H1 (cell line): ENCODE data around the gene PDXDC1. TPM values are rescaled to one million over a fixed set of nuclear protein-coding genes. Genes with fewer than 3 reads are reported as not detected.
"Not testable (repeated sequence)": the region's sequence is repeated elsewhere in the genome, so short reads cannot be mapped to it uniquely, and the experiment has no call there.

Experiments used
- CTCF ChIA-PET: fragments of 300-600 bp; sonication (Branson Sonifier 250); formaldehyde crosslinking; loops from one replicate; lab custom pipeline; 2021; ENCODE audit not compliant: partially characterized antibody; lab: Charles Lee
- POLR2A ChIA-PET: fragments of 300-600 bp; sonication (Branson Sonifier 250); formaldehyde crosslinking; loops from one replicate; lab custom pipeline; 2021; ENCODE audit warnings: inconsistent platforms; ENCODE audit not compliant: partially characterized antibody; lab: Charles Lee
- DNase-seq, 2 experiments: peaks; one replicate each; pipeline versions ENCODE4 v3.0.0 to v3.0.0-alpha.2; 2010 to 2022; ENCODE audit warnings: low spot score in 2 of 2, low read depth in 1 of 2, mixed read lengths in 1 of 2
- FAIRE-seq: peaks from 2 replicates; lab custom pipeline; 2011; peaks lifted over from hg19 to GRCh38; lab: Jason Lieb, UNC
- H2AFZ ChIP-seq: 2 replicates; pipeline ENCODE4 v1.8.1; 2012; ENCODE audit warnings: low read length, inconsistent platforms
- H2AK5ac ChIP-seq: 2 replicates; pipeline ENCODE4 v1.6.1; 2013; ENCODE audit warnings: low read depth, low read length
- H2BK120ac ChIP-seq: replicated peaks from 2 replicates; pipeline ENCODE3; 2013; ENCODE audit warnings: low read depth, low read length, inconsistent platforms
- H2BK12ac ChIP-seq: 2 replicates; pipeline ENCODE4 v1.6.1; 2013; ENCODE audit warnings: low read depth, low read length
- H2BK15ac ChIP-seq: 2 replicates; pipeline ENCODE4 v1.6.1; 2013; ENCODE audit warnings: low read length
- H2BK20ac ChIP-seq: 2 replicates; pipeline ENCODE4 v1.6.1; 2013; ENCODE audit warnings: low read length
- H2BK5ac ChIP-seq: 2 replicates; pipeline ENCODE4 v1.6.1; 2013; ENCODE audit warnings: low read depth, low read length
- H3K14ac ChIP-seq: 2 replicates; pipeline ENCODE4 v1.6.1; 2013; ENCODE audit warnings: inconsistent platforms; ENCODE audit not compliant: insufficient read length
- H3K18ac ChIP-seq: 2 replicates; pipeline ENCODE4 v1.6.1; 2013; ENCODE audit warnings: low read length; ENCODE audit errors: extremely low read depth
- H3K23ac ChIP-seq: 2 replicates; pipeline ENCODE4 v1.6.1; 2013; ENCODE audit warnings: inconsistent platforms; ENCODE audit not compliant: insufficient read length
- H3K23me2 ChIP-seq: 2 replicates; pipeline ENCODE4 v1.6.1; 2013; ENCODE audit warnings: low read depth, low read length
- H3K27ac ChIP-seq: 2 replicates; pipeline ENCODE4 v1.6.1; 2011; ENCODE audit warnings: low read depth, low read length, inconsistent platforms
- H3K27me3 ChIP-seq, 4 experiments: replicated peaks in 1 of 4; 1 replicate in 1 of 4; 2 replicates in 3 of 4; pipeline versions ENCODE4 v1.6.1 to v1.8.1; 2011 to 2013; ENCODE audit warnings: low read length in 3 of 4, mild to moderate bottlenecking in 3 of 4, inconsistent platforms in 2 of 4, mixed read lengths in 2 of 4, moderate library complexity in 1 of 4; ENCODE audit not compliant: control insufficient read depth in 3 of 4, insufficient read depth in 3 of 4; ENCODE audit errors: extremely low read depth in 1 of 4
- H3K36me3 ChIP-seq, 4 experiments: 2 replicates each; pipeline versions ENCODE4 v1.6.1 to v1.8.1; 2011 to 2013; ENCODE audit warnings: mild to moderate bottlenecking in 4 of 4, low read length in 3 of 4, moderate library complexity in 2 of 4, control low read depth in 1 of 4, inconsistent platforms in 1 of 4; ENCODE audit not compliant: insufficient read depth in 4 of 4, control insufficient read depth in 2 of 4
- H3K4ac ChIP-seq: replicated peaks from 2 replicates; pipeline ENCODE3; 2013; ENCODE audit warnings: low read length, low read depth, mixed read lengths, inconsistent platforms; ENCODE audit not compliant: insufficient read length
- H3K4me1 ChIP-seq, 4 experiments: replicated peaks in 1 of 4; 1 replicate in 1 of 4; 2 replicates in 3 of 4; pipeline versions ENCODE4 v1.6.1 to v1.8.1; 2011 to 2013; ENCODE audit warnings: low read length in 3 of 4, inconsistent platforms in 2 of 4, mixed read lengths in 1 of 4; ENCODE audit not compliant: insufficient read depth in 4 of 4, control insufficient read depth in 3 of 4
- H3K4me2 ChIP-seq, 2 experiments: 2 replicates each; pipeline versions ENCODE4 v1.6.1 to v1.8.1; 2011 to 2013; ENCODE audit warnings: low read depth in 2 of 2, low read length in 2 of 2, control low read depth in 1 of 2, inconsistent platforms in 1 of 2, mild to moderate bottlenecking in 1 of 2; ENCODE audit not compliant: insufficient read depth in 1 of 2
- H3K4me3 ChIP-seq, 4 experiments: fragments of 200-600, 300-600 bp in 1 of 4; sonication (generic), shearing (Covaris generic), sonication (Bioruptor Twin) in 1 of 4; 2 replicates each; pipeline versions ENCODE4 v1.5.1 to v1.8.1; 2011 to 2016; ENCODE audit warnings: low read length in 4 of 4, low read depth in 3 of 4, control low read depth in 2 of 4, inconsistent platforms in 2 of 4, mild to moderate bottlenecking in 2 of 4, mixed read lengths in 1 of 4, moderate library complexity in 1 of 4; ENCODE audit not compliant: insufficient read depth in 2 of 4; ENCODE audit errors: extremely low read depth in 1 of 4
- H3K56ac ChIP-seq: replicated peaks from 2 replicates; pipeline ENCODE3; 2013; ENCODE audit warnings: low read depth, mild to moderate bottlenecking, mixed read lengths, low read length, inconsistent platforms; ENCODE audit not compliant: insufficient read length
- H3K79me1 ChIP-seq: 2 replicates; pipeline ENCODE4 v1.6.1; 2013; ENCODE audit warnings: low read depth, low read length, control low read depth
- H3K79me2 ChIP-seq, 2 experiments: 2 replicates each; pipeline versions ENCODE4 v1.6.1 to v1.8.1; 2012 to 2013; ENCODE audit warnings: low read length in 2 of 2, mild to moderate bottlenecking in 2 of 2, inconsistent platforms in 1 of 2; ENCODE audit not compliant: insufficient read depth in 2 of 2, control insufficient read depth in 1 of 2
- H3K9ac ChIP-seq, 4 experiments: replicated peaks in 1 of 4; 1 replicate in 1 of 4; 2 replicates in 3 of 4; pipeline versions ENCODE4 v1.6.1 to v1.8.1; 2011 to 2013; ENCODE audit warnings: low read depth in 3 of 4, low read length in 3 of 4, control low read depth in 2 of 4, mild to moderate bottlenecking in 2 of 4, moderate library complexity in 2 of 4, inconsistent platforms in 1 of 4; ENCODE audit errors: extremely low read depth in 1 of 4
- H3K9me3 ChIP-seq, 2 experiments: 2 replicates each; pipeline versions ENCODE4 v1.6.1 to v1.8.1; 2012 to 2013; ENCODE audit warnings: mild to moderate bottlenecking in 2 of 2, moderate library complexity in 2 of 2, control low read depth in 1 of 2, inconsistent platforms in 1 of 2, low read depth in 1 of 2, low read length in 1 of 2, mixed read lengths in 1 of 2; ENCODE audit not compliant: insufficient read depth in 2 of 2
- H4K20me1 ChIP-seq, 2 experiments: replicated peaks in 1 of 2; 2 replicates each; pipeline versions ENCODE3 to v1.8.1; 2011 to 2013; ENCODE audit warnings: inconsistent platforms in 2 of 2, low read length in 2 of 2, mild to moderate bottlenecking in 1 of 2; ENCODE audit not compliant: insufficient read depth in 2 of 2, control insufficient read depth in 1 of 2
- H4K5ac ChIP-seq: 2 replicates; pipeline ENCODE4 v1.6.1; 2013; ENCODE audit warnings: low read length, low read depth, mixed read lengths, inconsistent platforms; ENCODE audit not compliant: insufficient read length
- H4K8ac ChIP-seq: 2 replicates; pipeline ENCODE4 v1.8.0; 2013; ENCODE audit warnings: mild to moderate bottlenecking, moderate library complexity, low read length, inconsistent platforms; ENCODE audit not compliant: insufficient read depth; ENCODE audit errors: extremely low read depth
- H4K91ac ChIP-seq: replicated peaks from 2 replicates; pipeline ENCODE3; 2013; ENCODE audit warnings: low read length, mixed read lengths, inconsistent platforms; ENCODE audit not compliant: insufficient read length
- RAD21 ChIP-seq, 2 experiments: IDR thresholded peaks in 1 of 2; conservative IDR thresholded peaks in 1 of 2; 2 replicates each; pipeline ENCODE4 v1.6.1; 2011; ENCODE audit warnings: low read depth in 2 of 2, low read length in 2 of 2, improper control_type of control experiment in 1 of 2, inconsistent platforms in 1 of 2, mild to moderate bottlenecking in 1 of 2, moderate library complexity in 1 of 2
- SP1 ChIP-seq: IDR thresholded peaks from 2 replicates; pipeline ENCODE4 v1.6.1; 2011; ENCODE audit warnings: low read depth, low read length
- WGBS, 2 experiments: shearing (Covaris generic) in 1 of 2; methylation state at CpG; one replicate each; pipeline versions ENCODE4 v1.1.6 to v1.1.7; 2013 to 2015; ENCODE audit warnings: low lambda C conversion rate in 2 of 2, mixed read lengths in 2 of 2, inconsistent platforms in 1 of 2, low coverage in 1 of 2, missing lambda C conversion rate in 1 of 2; ENCODE audit not compliant: insufficient replicate concordance in 2 of 2, insufficient coverage in 1 of 2, insufficient read length in 1 of 2; ENCODE audit errors: extremely low coverage in 1 of 2, missing lambda C conversion rate in 1 of 2; 5-methylcytosine and 5-hydroxymethylcytosine counted together
- polyA plus RNA-seq, 7 experiments: library from polyadenylated mRNA; depleted of rRNA in 3 of 7; stranded (reverse) in 5 of 7; unstranded in 2 of 7; fragments of >200 nt in 5 of 7; fragments of 200-250 nt in 2 of 7; gene quantifications; 1 replicate in 5 of 7; 2 replicates in 1 of 7; 4 replicates in 1 of 7; pipeline versions ENCODE4 v1.2.1 to v1.2.3, GENCODE V29; 2011 to 2013; ENCODE audit warnings: missing spikeins in 2 of 7, mixed read lengths in 2 of 7
- total RNA-seq: library from RNA; stranded (reverse); fragmentation: NEBNext Ultra II Directional; extraction: Animal tissue kit (Norgen Biotek cat#: 25700); gene quantifications from 2 replicates; pipeline ENCODE4 v1.2.1, GENCODE V29; 2021
- TF ChIP-seq, protein P1 (sequence below), 3 experiments: IDR thresholded peaks; 1 replicate in 2 of 3; 2 replicates in 1 of 3; pipeline versions ENCODE4 v1.5.1 to v1.6.1; 2011; ENCODE audit warnings: low read length in 3 of 3, mild to moderate bottlenecking in 3 of 3, inconsistent platforms in 2 of 3, low read depth in 1 of 3, moderate library complexity in 1 of 3; ENCODE audit not compliant: insufficient read depth in 1 of 3; ENCODE audit errors: control extremely low read depth in 1 of 3

PDXDC1 gene
- total and polyA plus RNA-seq, 2 of the 8 experiments (the other 6 are each of a cell fraction or from before 2014, with no cell fraction given), result 56.6 to 118 TPM

GRCh38 chr16:15022194-15022593, 47.4 kb downstream of the PDXDC1 start:
- H3K79me2 ChIP-seq, H2BK15ac ChIP-seq, H4K20me1 ChIP-seq, H3K56ac ChIP-seq, FAIRE-seq, H4K8ac ChIP-seq, H2AK5ac ChIP-seq, H3K79me1 ChIP-seq, H3K23me2 ChIP-seq, H2BK12ac ChIP-seq, H3K4me3 ChIP-seq, H3K9me3 ChIP-seq, H2BK20ac ChIP-seq, H4K91ac ChIP-seq, H3K18ac ChIP-seq, H3K14ac ChIP-seq, H2BK120ac ChIP-seq, H3K4ac ChIP-seq, H3K27me3 ChIP-seq, H2BK5ac ChIP-seq, H3K27ac ChIP-seq, H4K5ac ChIP-seq, H3K4me2 ChIP-seq, DNase-seq, POLR2A ChIA-PET, H2AFZ ChIP-seq, H3K23ac ChIP-seq, H3K9ac ChIP-seq, H3K4me1 ChIP-seq: not testable (repeated sequence)
- CTCF ChIA-PET, result interaction anchor here (0.8 kb wide), 2 partner anchors 9 to 11 kb away, joined by 3 read pairs; no protein-coding TSS in a partner anchor
- WGBS, 2 experiments, result 85% methylated on average over 4 of the region's 4 CpGs; no CpG with 5 or more reads in 1 of the 2 experiments
- peaks cover 0 to 29% (median 11%) of the 10 kb centered on the region in 4 experiments; a peak in 5 of 8 replicates for H3K36me3 ChIP-seq
- TF ChIP-seq, protein P1, sequence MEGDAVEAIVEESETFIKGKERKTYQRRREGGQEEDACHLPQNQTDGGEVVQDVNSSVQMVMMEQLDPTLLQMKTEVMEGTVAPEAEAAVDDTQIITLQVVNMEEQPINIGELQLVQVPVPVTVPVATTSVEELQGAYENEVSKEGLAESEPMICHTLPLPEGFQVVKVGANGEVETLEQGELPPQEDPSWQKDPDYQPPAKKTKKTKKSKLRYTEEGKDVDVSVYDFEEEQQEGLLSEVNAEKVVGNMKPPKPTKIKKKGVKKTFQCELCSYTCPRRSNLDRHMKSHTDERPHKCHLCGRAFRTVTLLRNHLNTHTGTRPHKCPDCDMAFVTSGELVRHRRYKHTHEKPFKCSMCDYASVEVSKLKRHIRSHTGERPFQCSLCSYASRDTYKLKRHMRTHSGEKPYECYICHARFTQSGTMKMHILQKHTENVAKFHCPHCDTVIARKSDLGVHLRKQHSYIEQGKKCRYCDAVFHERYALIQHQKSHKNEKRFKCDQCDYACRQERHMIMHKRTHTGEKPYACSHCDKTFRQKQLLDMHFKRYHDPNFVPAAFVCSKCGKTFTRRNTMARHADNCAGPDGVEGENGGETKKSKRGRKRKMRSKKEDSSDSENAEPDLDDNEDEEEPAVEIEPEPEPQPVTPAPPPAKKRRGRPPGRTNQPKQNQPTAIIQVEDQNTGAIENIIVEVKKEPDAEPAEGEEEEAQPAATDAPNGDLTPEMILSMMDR (IDR thresholded peaks at IDR 0.05; ENCODE audit: control extremely low read depth in 1 of 3, insufficient read depth in 1 of 3, low read depth in 1 of 3, low read length in 3 of 3), result peak; percentile 40 to 65 (median 50)
- peak; percentile 46 to 50 for TF ChIP-seq RAD21 (IDR thresholded peaks at IDR 0.05 in 1 of 2, conservative IDR thresholded peaks at IDR 0.05 in 1 of 2; ENCODE audit: low read depth in 2 of 2, low read length in 2 of 2)
- peak; percentile 63 for TF ChIP-seq SP1
